ENCODE results near the gene CEP70. TPM values are rescaled to one million over a fixed set of nuclear protein-coding genes. Genes with fewer than 3 reads are reported as not detected.

CEP70 gene
- total and polyA plus RNA-seq, 4 donors, result 6.9 to 26.5 (median 9.1) TPM

DNA sequence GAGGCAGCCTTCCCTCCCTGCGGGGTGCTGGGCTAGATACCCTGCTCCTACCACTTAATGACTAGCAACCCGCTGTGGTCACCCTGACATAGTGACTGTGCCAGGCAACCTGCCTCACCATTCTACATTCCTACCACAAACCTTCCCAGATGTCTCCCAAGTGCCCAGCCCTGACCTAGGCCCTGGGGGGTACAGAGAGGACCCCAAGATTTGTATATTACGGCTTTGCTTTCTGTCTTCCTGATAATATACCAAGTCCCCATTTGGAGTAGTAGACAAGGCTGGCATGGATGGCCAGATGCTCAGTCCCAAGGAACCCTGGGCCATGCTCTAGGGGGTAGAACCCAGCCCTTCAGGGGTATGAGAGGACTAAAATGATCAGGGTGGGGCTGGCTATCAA lies 128.6 kb downstream of the CEP70 start:
- TF ChIP-seq TAF1 (conservative IDR thresholded peaks at IDR 0.05) (no peak), HNF4A (conservative IDR thresholded peaks at IDR 0.05) (no peak), RAD21 (IDR thresholded peaks at IDR 0.05) (no peak), GABPA (IDR thresholded peaks at IDR 0.05 in 1 of 2, conservative IDR thresholded peaks at IDR 0.05 in 1 of 2) (no peak), NR2F2 (IDR thresholded peaks at IDR 0.05) (no peak), JUND (IDR thresholded peaks at IDR 0.05) (no peak), FOXA2 (IDR thresholded peaks at IDR 0.05) (no peak), ATF3 (IDR thresholded peaks at IDR 0.05) (no peak)
- H3K4me1 ChIP-seq (ENCODE audit: control insufficient read depth in 4 of 4, insufficient read depth in 4 of 4, low read length in 3 of 4), result no peaks in the 10 kb centered on the region
- H3K9me3 ChIP-seq (ENCODE audit: control insufficient read depth in 4 of 4, low read length in 3 of 4), result no peaks in the 10 kb centered on the region
- no peaks in the 10 kb centered on the region for H3K36me3 ChIP-seq (ENCODE audit: control insufficient read depth in 4 of 4, insufficient read depth in 3 of 4, low read depth in 1 of 4, low read length in 3 of 4)
- WGBS, result 91% methylated on average over 3 of the region's 3 CpGs
- peaks cover 0 to 2% (median 0%) of the 10 kb centered on the region in 4 donors for H3K27me3 ChIP-seq (ENCODE audit: control insufficient read depth in 4 of 4, insufficient read depth in 4 of 4, low read length in 3 of 4)
- H3K27ac ChIP-seq (ENCODE audit: low read depth in 1 of 2, low read length in 2 of 2), result no peak overlapping the region
- no peak for DNase-seq (ENCODE audit: low spot score)
- no peak overlapping the region for H3K9ac ChIP-seq (ENCODE audit: low read depth in 1 of 2, low read length in 2 of 2)
- no peak overlapping the region for H3K4me3 ChIP-seq (ENCODE audit: low read depth in 1 of 3, low read length in 3 of 3)

- Histone ChIP-seq H3K9ac (ENCODE audit: low read depth in 1 of 2, low read length in 2 of 2) (no peak overlapping the region), H3K27ac (ENCODE audit: low read depth in 1 of 2, low read length in 2 of 2) (no peak overlapping the region), H3K36me3 (ENCODE audit: control insufficient read depth in 4 of 4, insufficient read depth in 3 of 4, low read depth in 1 of 4, low read length in 3 of 4) (no peaks in the 10 kb centered on the region), H3K4me3 (ENCODE audit: low read depth in 1 of 3, low read length in 3 of 3) (no peak overlapping the region), H3K4me1 (ENCODE audit: control insufficient read depth in 4 of 4, insufficient read depth in 4 of 4, low read length in 3 of 4) (no peaks in the 10 kb centered on the region), H3K27me3 (ENCODE audit: control insufficient read depth in 4 of 4, insufficient read depth in 4 of 4, low read length in 3 of 4) (peaks cover 0 to 2% (median 0%) of the 10 kb centered on the region in 4 donors), H3K9me3 (ENCODE audit: control insufficient read depth in 4 of 4, low read length in 3 of 4) (no peaks in the 10 kb centered on the region)
- WGBS, result 85% methylated on average over 2 of the region's 2 CpGs
- no peak for DNase-seq (ENCODE audit: low spot score)
- TF ChIP-seq, protein P1, sequence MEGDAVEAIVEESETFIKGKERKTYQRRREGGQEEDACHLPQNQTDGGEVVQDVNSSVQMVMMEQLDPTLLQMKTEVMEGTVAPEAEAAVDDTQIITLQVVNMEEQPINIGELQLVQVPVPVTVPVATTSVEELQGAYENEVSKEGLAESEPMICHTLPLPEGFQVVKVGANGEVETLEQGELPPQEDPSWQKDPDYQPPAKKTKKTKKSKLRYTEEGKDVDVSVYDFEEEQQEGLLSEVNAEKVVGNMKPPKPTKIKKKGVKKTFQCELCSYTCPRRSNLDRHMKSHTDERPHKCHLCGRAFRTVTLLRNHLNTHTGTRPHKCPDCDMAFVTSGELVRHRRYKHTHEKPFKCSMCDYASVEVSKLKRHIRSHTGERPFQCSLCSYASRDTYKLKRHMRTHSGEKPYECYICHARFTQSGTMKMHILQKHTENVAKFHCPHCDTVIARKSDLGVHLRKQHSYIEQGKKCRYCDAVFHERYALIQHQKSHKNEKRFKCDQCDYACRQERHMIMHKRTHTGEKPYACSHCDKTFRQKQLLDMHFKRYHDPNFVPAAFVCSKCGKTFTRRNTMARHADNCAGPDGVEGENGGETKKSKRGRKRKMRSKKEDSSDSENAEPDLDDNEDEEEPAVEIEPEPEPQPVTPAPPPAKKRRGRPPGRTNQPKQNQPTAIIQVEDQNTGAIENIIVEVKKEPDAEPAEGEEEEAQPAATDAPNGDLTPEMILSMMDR (IDR thresholded peaks at IDR 0.05; ENCODE audit: low read depth, low read length, missing input control), result no peak
- TF ChIP-seq ATF3 (IDR thresholded peaks at IDR 0.05), result no peak
- TF ChIP-seq EGR1 (IDR thresholded peaks at IDR 0.05; ENCODE audit: low read depth in 2 of 2), result no peak
- no peak for TF ChIP-seq RXRA (IDR thresholded peaks at IDR 0.05)
- TF ChIP-seq, protein P2, sequence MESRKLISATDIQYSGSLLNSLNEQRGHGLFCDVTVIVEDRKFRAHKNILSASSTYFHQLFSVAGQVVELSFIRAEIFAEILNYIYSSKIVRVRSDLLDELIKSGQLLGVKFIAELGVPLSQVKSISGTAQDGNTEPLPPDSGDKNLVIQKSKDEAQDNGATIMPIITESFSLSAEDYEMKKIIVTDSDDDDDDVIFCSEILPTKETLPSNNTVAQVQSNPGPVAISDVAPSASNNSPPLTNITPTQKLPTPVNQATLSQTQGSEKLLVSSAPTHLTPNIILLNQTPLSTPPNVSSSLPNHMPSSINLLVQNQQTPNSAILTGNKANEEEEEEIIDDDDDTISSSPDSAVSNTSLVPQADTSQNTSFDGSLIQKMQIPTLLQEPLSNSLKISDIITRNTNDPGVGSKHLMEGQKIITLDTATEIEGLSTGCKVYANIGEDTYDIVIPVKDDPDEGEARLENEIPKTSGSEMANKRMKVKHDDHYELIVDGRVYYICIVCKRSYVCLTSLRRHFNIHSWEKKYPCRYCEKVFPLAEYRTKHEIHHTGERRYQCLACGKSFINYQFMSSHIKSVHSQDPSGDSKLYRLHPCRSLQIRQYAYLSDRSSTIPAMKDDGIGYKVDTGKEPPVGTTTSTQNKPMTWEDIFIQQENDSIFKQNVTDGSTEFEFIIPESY (IDR thresholded peaks at IDR 0.05), result no peak
- no peak for TF ChIP-seq TAF1 (conservative IDR thresholded peaks at IDR 0.05)
- no peak for TF ChIP-seq FOXA1 (IDR thresholded peaks at IDR 0.05)
- TF ChIP-seq REST (IDR thresholded peaks at IDR 0.05), result no peak
- TF ChIP-seq FOXA2 (IDR thresholded peaks at IDR 0.05), result no peak
- no peak for TF ChIP-seq HNF4A (conservative IDR thresholded peaks at IDR 0.05)
- TF ChIP-seq SP1 (IDR thresholded peaks at IDR 0.05), result no peak
- TF ChIP-seq GABPA (IDR thresholded peaks at IDR 0.05 in 1 of 2, conservative IDR thresholded peaks at IDR 0.05 in 1 of 2), result no peak
- no peak for TF ChIP-seq HNF4G (IDR thresholded peaks at IDR 0.05)
- no peak for TF ChIP-seq NR2F2 (IDR thresholded peaks at IDR 0.05)
- TF ChIP-seq MAX (IDR thresholded peaks at IDR 0.05), result no peak
- TF ChIP-seq YY1 (IDR thresholded peaks at IDR 0.05), result no peak
- TF ChIP-seq JUND (IDR thresholded peaks at IDR 0.05), result no peak
- no peak for TF ChIP-seq RAD21 (IDR thresholded peaks at IDR 0.05)
These were observed 129.6 kb downstream of the CEP70 start for GRCh38 chr3:138464491-138464860.

All from liver (tissue), 9 donors.